GM12878 (cell line): ENCODE measurements around the gene CA11. TPM values are rescaled to one million over a fixed set of nuclear protein-coding genes. Genes with fewer than 3 reads are reported as not detected.

ENCODE experiments used
- ATAC-seq: fragments of 200-7000 bp; cut with Tn5 transposase; 3 replicates; pipeline ENCODE4 v1.9.1; 2020; ENCODE audit warnings: mild to moderate bottlenecking, moderate library complexity
- BruUV-seq: library from RNA; stranded (reverse); fragments of 400-500 nt; replicated peaks from 2 replicates; lab custom pipeline; 2021; lab: Mats Ljungman, UMichigan
- CTCF ChIA-PET: fragments of 300-600 bp; sonication (Branson Sonifier 250); formaldehyde crosslinking; extraction: SDS; loops from one replicate; lab custom pipeline; 2021; ENCODE audit warnings: inconsistent platforms; lab: Yijun Ruan, JAX
- POLR2A ChIA-PET: fragments of 350-600 bp; formaldehyde crosslinking; extraction: SDS; loops from one replicate; lab custom pipeline; 2021; ENCODE audit warnings: inconsistent platforms; lab: Charles Lee
- RAD21 ChIA-PET: fragments of 300-600 bp; sonication (Branson Sonifier 250); formaldehyde crosslinking; loops from one replicate; lab custom pipeline; 2023; ENCODE audit warnings: antibody characterized with exemption; ENCODE audit not compliant: unreplicated experiment; lab: Charles Lee
- SMC1A ChIA-PET: fragments of 300-600 bp; sonication (Branson Sonifier 250); formaldehyde crosslinking; loops from one replicate; lab custom pipeline; 2023; ENCODE audit not compliant: unreplicated experiment, uncharacterized antibody; lab: Charles Lee
- DNase-seq: peaks from one replicate; pipeline ENCODE4 v3.0.0-alpha.2; 2011; ENCODE audit warnings: low read depth, low spot score
- FAIRE-seq: peaks from 3 replicates; lab custom pipeline; 2011; peaks lifted over from hg19 to GRCh38; lab: Jason Lieb, UNC
- H2AFZ ChIP-seq: 2 replicates; pipeline ENCODE4 v1.6.0; 2011; ENCODE audit warnings: low read depth, low read length, control low read depth; ENCODE audit not compliant: control insufficient read depth
- H3K27ac ChIP-seq: 2 replicates; pipeline ENCODE4 v1.5.1; 2011; ENCODE audit warnings: control low read depth; ENCODE audit not compliant: control insufficient read depth, insufficient read depth
- H3K27me3 ChIP-seq, 2 experiments: replicated peaks in 1 of 2; 2 replicates each; pipeline versions ENCODE4 v1.6.0 to v1.6.1; 2011; ENCODE audit warnings: low read length in 1 of 2; ENCODE audit not compliant: control insufficient read depth in 2 of 2, insufficient read depth in 2 of 2
- H3K36me3 ChIP-seq, 2 experiments: 2 replicates each; pipeline ENCODE4 v1.5.1; 2011; ENCODE audit warnings: low read length in 1 of 2; ENCODE audit not compliant: control insufficient read depth in 2 of 2, insufficient read depth in 2 of 2
- H3K4me1 ChIP-seq: 2 replicates; pipeline ENCODE4 v1.6.1; 2011; ENCODE audit warnings: mild to moderate bottlenecking, low read length, moderate library complexity, mixed read lengths; ENCODE audit not compliant: control insufficient read depth, insufficient read depth
- H3K4me2 ChIP-seq: 2 replicates; pipeline ENCODE4 v1.6.0; 2011; ENCODE audit warnings: control low read depth; ENCODE audit not compliant: control insufficient read depth, insufficient read depth
- H3K4me3 ChIP-seq: fragments of 200-600 bp; sonication (generic); 2 replicates; pipeline ENCODE4 v1.5.1; 2016
- H3K79me2 ChIP-seq: 2 replicates; pipeline ENCODE4 v1.6.0; 2011; ENCODE audit warnings: low read length; ENCODE audit not compliant: control insufficient read depth, insufficient read depth
- H3K9ac ChIP-seq: 2 replicates; pipeline ENCODE4 v1.8.0; 2011; ENCODE audit warnings: low read length, control low read depth, mixed read lengths; ENCODE audit not compliant: control insufficient read depth, insufficient read depth
- H3K9me3 ChIP-seq: replicated peaks from 3 replicates; pipeline ENCODE4 v1.5.1; 2011; ENCODE audit warnings: mild to moderate bottlenecking, low read length; ENCODE audit not compliant: control insufficient read depth, insufficient read depth
- H4K20me1 ChIP-seq: 2 replicates; pipeline ENCODE4 v1.6.0; 2011; ENCODE audit not compliant: control insufficient read depth, insufficient read depth
- FOXK2 ChIP-seq: fragments of 450-650 bp; IDR thresholded peaks from 2 replicates; pipeline ENCODE4 v1.6.1; 2017; ENCODE audit warnings: mild to moderate bottlenecking, moderate library complexity
- NR2C1 ChIP-seq: fragments of 450-650 bp; IDR thresholded peaks from 2 replicates; pipeline ENCODE4 v1.6.1; 2017; ENCODE audit warnings: antibody characterized with exemption, mild to moderate bottlenecking, moderate library complexity
- PML ChIP-seq: IDR thresholded peaks from 2 replicates; pipeline ENCODE4 v1.6.1; 2012; ENCODE audit warnings: low read length, inconsistent platforms
- WGBS: methylation state at CpG from one replicate; pipeline ENCODE4 v1.1.6; 2016; ENCODE audit warnings: low lambda C conversion rate; ENCODE audit not compliant: insufficient replicate concordance, insufficient coverage; ENCODE audit errors: missing lambda C conversion rate; 5-methylcytosine and 5-hydroxymethylcytosine counted together
- in situ Hi-C: fragments of 300-500 bp; cut with MboI; formaldehyde crosslinking; loops from 9 replicates; pipeline ENCODE4 v1.14.3; 2018; ENCODE audit warnings: mixed read lengths
- intact Hi-C: fragments of 100-400 bp; cut with micrococcal nuclease; formaldehyde crosslinking; loops from one replicate; pipeline ENCODE4 v1.14.2; 2022; ENCODE audit not compliant: unreplicated experiment
- polyA plus RNA-seq, 11 experiments: library from polyadenylated mRNA; depleted of rRNA in 4 of 11; unstranded in 6 of 11; stranded (reverse) in 5 of 11; fragments of >200 nt; fragmentation: Nextera tagmentation in 4 of 11; fragmentation: Illumina TruSeq in 1 of 11; extraction: Ambion mirVana in 4 of 11; extraction: Trizol in 1 of 11; gene quantifications; 1 replicate in 1 of 11; 2 replicates in 10 of 11; pipeline versions ENCODE4 v1.2.1 to v1.2.3, GENCODE V29; 2011 to 2016; ENCODE audit warnings: inconsistent platforms in 2 of 11, missing spikeins in 2 of 11, low read depth in 1 of 11
- total RNA-seq, 4 experiments: library from RNA; depleted of rRNA in 3 of 4; stranded (reverse); fragments of >200 nt in 3 of 4; fragmentation: Illumina TruSeq in 1 of 4; extraction: Trizol in 1 of 4; gene quantifications; 2 replicates each; pipeline versions ENCODE4 v1.2.1 to v1.2.3, GENCODE V29; 2013 to 2021
- TF ChIP-seq, protein P1 (sequence below): IDR thresholded peaks from 2 replicates; pipeline ENCODE4 v1.6.1; 2011; ENCODE audit warnings: low read depth, mild to moderate bottlenecking, low read length, moderate library complexity, borderline replicate concordance; ENCODE audit errors: extremely low read depth
- TF ChIP-seq, protein P2 (sequence below): fragments of 450-650 bp; IDR thresholded peaks from 2 replicates; pipeline ENCODE4 v1.6.1; 2017; ENCODE audit warnings: low read depth, mild to moderate bottlenecking, moderate library complexity
- TF ChIP-seq, protein P3 (sequence below): IDR thresholded peaks from 2 replicates; pipeline ENCODE4 v1.6.1; 2012; ENCODE audit warnings: low read length, inconsistent platforms
- TF ChIP-seq, protein P4 (sequence below): fragments of 450-650 bp; IDR thresholded peaks from 2 replicates; pipeline ENCODE4 v1.6.1; 2017; ENCODE audit warnings: antibody characterized with exemption, mild to moderate bottlenecking, moderate library complexity
- TF ChIP-seq, protein P5 (sequence below): fragments of 450-650 bp; IDR thresholded peaks from 2 replicates; pipeline ENCODE4 v1.6.1; 2018; ENCODE audit warnings: borderline replicate concordance, mild to moderate bottlenecking; ENCODE audit not compliant: partially characterized antibody

Gene CA11
- total and polyA plus RNA-seq, 10 of the 15 experiments (the other 5 are each of a cell fraction or from before 2014, with no cell fraction given) = 1.7 to 7.5 (median 2.4) TPM

DNA sequence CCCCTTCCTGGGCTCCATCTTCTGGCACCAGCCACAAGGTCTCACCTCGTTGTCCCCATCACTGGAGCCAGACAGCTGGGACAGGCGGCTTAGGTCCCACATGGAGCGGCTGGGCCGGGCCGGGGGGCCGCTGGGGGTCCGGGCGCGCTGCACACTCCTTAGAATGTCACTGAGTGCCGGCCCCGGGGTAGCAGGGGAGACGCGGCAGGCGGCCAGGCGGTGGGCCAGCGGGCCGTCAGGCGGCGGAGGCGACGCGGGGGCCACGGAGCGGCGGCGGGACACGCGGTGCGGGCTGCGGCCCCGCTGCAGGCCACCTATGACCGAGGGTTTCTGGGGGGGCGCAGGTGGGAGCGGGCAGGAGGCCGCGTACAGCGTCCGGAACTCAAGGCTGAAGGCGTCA is 42.5 kb downstream of the CA11 start:
- SMC1A ChIA-PET = no interaction called here
- Histone ChIP-seq H3K4me2 (no peak overlapping the region), H3K27me3 (no peaks in the 10 kb centered on the region), H3K9ac (no peak overlapping the region), H3K36me3 (no peaks in the 10 kb centered on the region), H3K79me2 (no peaks in the 10 kb centered on the region), H3K4me1 (no peaks in the 10 kb centered on the region), H2AFZ (no peak overlapping the region), H4K20me1 (no peaks in the 10 kb centered on the region), H3K27ac (no peak overlapping the region)
- WGBS = 80% methylated on average over 39 of the region's 39 CpGs
- ATAC-seq = no peak
- POLR2A ChIA-PET = no interaction called here
- no peak for FAIRE-seq
- intact Hi-C loops = no loop called here
- DNase-seq = no peak
- BruUV-seq = no TSS peak
- RAD21 ChIA-PET = no interaction called here
- in situ Hi-C loops = no loop called here
- TF ChIP-seq, protein P1, sequence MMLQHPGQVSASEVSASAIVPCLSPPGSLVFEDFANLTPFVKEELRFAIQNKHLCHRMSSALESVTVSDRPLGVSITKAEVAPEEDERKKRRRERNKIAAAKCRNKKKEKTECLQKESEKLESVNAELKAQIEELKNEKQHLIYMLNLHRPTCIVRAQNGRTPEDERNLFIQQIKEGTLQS = no peak
- TF ChIP-seq, protein P2, sequence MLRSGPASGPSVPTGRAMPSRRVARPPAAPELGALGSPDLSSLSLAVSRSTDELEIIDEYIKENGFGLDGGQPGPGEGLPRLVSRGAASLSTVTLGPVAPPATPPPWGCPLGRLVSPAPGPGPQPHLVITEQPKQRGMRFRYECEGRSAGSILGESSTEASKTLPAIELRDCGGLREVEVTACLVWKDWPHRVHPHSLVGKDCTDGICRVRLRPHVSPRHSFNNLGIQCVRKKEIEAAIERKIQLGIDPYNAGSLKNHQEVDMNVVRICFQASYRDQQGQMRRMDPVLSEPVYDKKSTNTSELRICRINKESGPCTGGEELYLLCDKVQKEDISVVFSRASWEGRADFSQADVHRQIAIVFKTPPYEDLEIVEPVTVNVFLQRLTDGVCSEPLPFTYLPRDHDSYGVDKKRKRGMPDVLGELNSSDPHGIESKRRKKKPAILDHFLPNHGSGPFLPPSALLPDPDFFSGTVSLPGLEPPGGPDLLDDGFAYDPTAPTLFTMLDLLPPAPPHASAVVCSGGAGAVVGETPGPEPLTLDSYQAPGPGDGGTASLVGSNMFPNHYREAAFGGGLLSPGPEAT = no peak
- TF ChIP-seq, protein P3, sequence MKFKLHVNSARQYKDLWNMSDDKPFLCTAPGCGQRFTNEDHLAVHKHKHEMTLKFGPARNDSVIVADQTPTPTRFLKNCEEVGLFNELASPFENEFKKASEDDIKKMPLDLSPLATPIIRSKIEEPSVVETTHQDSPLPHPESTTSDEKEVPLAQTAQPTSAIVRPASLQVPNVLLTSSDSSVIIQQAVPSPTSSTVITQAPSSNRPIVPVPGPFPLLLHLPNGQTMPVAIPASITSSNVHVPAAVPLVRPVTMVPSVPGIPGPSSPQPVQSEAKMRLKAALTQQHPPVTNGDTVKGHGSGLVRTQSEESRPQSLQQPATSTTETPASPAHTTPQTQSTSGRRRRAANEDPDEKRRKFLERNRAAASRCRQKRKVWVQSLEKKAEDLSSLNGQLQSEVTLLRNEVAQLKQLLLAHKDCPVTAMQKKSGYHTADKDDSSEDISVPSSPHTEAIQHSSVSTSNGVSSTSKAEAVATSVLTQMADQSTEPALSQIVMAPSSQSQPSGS = no peak
- TF ChIP-seq, protein P4, sequence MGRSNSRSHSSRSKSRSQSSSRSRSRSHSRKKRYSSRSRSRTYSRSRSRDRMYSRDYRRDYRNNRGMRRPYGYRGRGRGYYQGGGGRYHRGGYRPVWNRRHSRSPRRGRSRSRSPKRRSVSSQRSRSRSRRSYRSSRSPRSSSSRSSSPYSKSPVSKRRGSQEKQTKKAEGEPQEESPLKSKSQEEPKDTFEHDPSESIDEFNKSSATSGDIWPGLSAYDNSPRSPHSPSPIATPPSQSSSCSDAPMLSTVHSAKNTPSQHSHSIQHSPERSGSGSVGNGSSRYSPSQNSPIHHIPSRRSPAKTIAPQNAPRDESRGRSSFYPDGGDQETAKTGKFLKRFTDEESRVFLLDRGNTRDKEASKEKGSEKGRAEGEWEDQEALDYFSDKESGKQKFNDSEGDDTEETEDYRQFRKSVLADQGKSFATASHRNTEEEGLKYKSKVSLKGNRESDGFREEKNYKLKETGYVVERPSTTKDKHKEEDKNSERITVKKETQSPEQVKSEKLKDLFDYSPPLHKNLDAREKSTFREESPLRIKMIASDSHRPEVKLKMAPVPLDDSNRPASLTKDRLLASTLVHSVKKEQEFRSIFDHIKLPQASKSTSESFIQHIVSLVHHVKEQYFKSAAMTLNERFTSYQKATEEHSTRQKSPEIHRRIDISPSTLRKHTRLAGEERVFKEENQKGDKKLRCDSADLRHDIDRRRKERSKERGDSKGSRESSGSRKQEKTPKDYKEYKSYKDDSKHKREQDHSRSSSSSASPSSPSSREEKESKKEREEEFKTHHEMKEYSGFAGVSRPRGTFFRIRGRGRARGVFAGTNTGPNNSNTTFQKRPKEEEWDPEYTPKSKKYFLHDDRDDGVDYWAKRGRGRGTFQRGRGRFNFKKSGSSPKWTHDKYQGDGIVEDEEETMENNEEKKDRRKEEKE = no peak
- TF ChIP-seq, protein P5, sequence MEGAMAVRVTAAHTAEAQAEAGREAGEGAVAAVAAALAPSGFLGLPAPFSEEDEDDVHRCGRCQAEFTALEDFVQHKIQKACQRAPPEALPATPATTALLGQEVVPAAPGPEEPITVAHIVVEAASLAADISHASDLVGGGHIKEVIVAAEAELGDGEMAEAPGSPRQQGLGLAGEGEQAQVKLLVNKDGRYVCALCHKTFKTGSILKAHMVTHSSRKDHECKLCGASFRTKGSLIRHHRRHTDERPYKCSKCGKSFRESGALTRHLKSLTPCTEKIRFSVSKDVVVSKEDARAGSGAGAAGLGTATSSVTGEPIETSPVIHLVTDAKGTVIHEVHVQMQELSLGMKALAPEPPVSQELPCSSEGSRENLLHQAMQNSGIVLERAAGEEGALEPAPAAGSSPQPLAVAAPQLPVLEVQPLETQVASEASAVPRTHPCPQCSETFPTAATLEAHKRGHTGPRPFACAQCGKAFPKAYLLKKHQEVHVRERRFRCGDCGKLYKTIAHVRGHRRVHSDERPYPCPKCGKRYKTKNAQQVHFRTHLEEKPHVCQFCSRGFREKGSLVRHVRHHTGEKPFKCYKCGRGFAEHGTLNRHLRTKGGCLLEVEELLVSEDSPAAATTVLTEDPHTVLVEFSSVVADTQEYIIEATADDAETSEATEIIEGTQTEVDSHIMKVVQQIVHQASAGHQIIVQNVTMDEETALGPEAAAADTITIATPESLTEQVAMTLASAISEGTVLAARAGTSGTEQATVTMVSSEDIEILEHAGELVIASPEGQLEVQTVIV = no peak
- TF ChIP-seq NR2C1 (no peak), FOXK2 (no peak), PML (no peak)
- TF ChIP-seq, all 136 proteins: peak for 0
- Histone ChIP-seq H3K4me3 (no peak overlapping the region), H3K9me3 (no peaks in the 10 kb centered on the region)
- CTCF ChIA-PET = interaction anchor here (0.9 kb wide), 1 partner anchor 19 kb away, joined by 3 read pairs; no protein-coding TSS in a partner anchor
